DOHH2 (cell line): ENCODE measurements around the gene EIF3F.

Experiments
- CTCF ChIP-seq: fragments of 200-600 bp; sonication (generic); IDR thresholded peaks from one replicate; pipeline ENCODE4 v1.5.1; 2014; ENCODE audit warnings: antibody characterized with exemption, mild to moderate bottlenecking, low read depth, low read length; ENCODE audit not compliant: poor library complexity, severe bottlenecking
- EZH2phosphoT487 ChIP-seq: fragments of 200-600 bp; sonication (generic); IDR thresholded peaks from 2 replicates; pipeline ENCODE4 v1.6.1; 2017; ENCODE audit warnings: borderline replicate concordance, mild to moderate bottlenecking, antibody characterized with exemption, low read length, moderate library complexity, mixed read lengths

- TF ChIP-seq CTCF (no peak), EZH2phosphoT487 (no peak)
These were observed 18.5 kb upstream of the EIF3F start for GRCh38 chr11:7968686-7969085.
